K562 (cell line): Measurements from ENCODE around the gene NMRK1. TPM values are rescaled to one million over a fixed set of nuclear protein-coding genes. Genes with fewer than 3 reads are reported as not detected.

Experiments used
- CHD1 ChIP-seq: fragments of 200-600 bp; sonication (generic); IDR thresholded peaks from one replicate; pipeline ENCODE4 v1.6.1; 2012; ENCODE audit warnings: mild to moderate bottlenecking, moderate library complexity, low read length, inconsistent platforms
- ETV6 ChIP-seq, 3 experiments: fragments of 150-350 bp in 1 of 3; sonication (generic) in 1 of 3; formaldehyde crosslinking in 1 of 3; IDR thresholded peaks; 2 replicates each; pipeline versions ENCODE4 v1.6.1 to v1.8.0; 2014 to 2022; ENCODE audit warnings: borderline replicate concordance in 2 of 3, low read depth in 2 of 3, antibody characterized with exemption in 1 of 3, low read length in 1 of 3, mild to moderate bottlenecking in 1 of 3, missing genetic modification reagents in 1 of 3
- EZH2 ChIP-seq: IDR thresholded peaks from 2 replicates; pipeline ENCODE4 v1.6.1; 2012; ENCODE audit warnings: low read depth, mild to moderate bottlenecking, inconsistent platforms, low read length, borderline replicate concordance
- KLF1 ChIP-seq: fragments of 450-650 bp; IDR thresholded peaks from 2 replicates; pipeline ENCODE4 v1.6.1; 2016; ENCODE audit warnings: missing genetic modification characterization, missing compliant biosample characterization
- MTA1 ChIP-seq: fragments of 450-650 bp; IDR thresholded peaks from 2 replicates; pipeline ENCODE4 v1.6.1; 2017; ENCODE audit warnings: borderline replicate concordance
- TCFL5 ChIP-seq: fragments of 250-450 bp; sonication (Bioruptor Pico); conservative IDR thresholded peaks from 2 replicates; pipeline ENCODE4 v1.6.1; 2021; ENCODE audit warnings: mild to moderate bottlenecking, moderate library complexity, matching md5 sums
- WHSC1 ChIP-seq: IDR thresholded peaks from one replicate; pipeline ENCODE4 v1.6.1; 2012; ENCODE audit warnings: low read length, control low read depth, inconsistent platforms
- ZC3H11A ChIP-seq: IDR thresholded peaks from 2 replicates; pipeline ENCODE4 v1.6.1; 2012; ENCODE audit warnings: low read depth, low read length, improper control_type of control experiment
- polyA plus RNA-seq, 8 experiments: library from polyadenylated mRNA; depleted of rRNA in 4 of 8; stranded (reverse) in 5 of 8; unstranded in 3 of 8; fragments of >200 nt; fragmentation: Nextera tagmentation in 2 of 8; fragmentation: Illumina TruSeq in 1 of 8; extraction: Ambion mirVana in 2 of 8; extraction: Trizol in 1 of 8; gene quantifications; 2 replicates each; pipeline versions ENCODE4 v1.2.1 to v1.2.3, GENCODE V29; 2011 to 2014; ENCODE audit warnings: inconsistent platforms in 1 of 8, missing spikeins in 1 of 8
- total RNA-seq, 7 experiments: library from RNA; depleted of rRNA in 6 of 7; stranded (reverse); fragments of >200 nt in 6 of 7; fragmentation: Illumina TruSeq in 2 of 7; extraction: Trizol in 2 of 7; gene quantifications; 2 replicates each; pipeline versions ENCODE4 v1.2.1 to v1.2.3, GENCODE V29; 2011 to 2021; ENCODE audit warnings: low replicate concordance in 1 of 7
- TF ChIP-seq, protein P1 (sequence below): sonication (generic); formaldehyde crosslinking; IDR thresholded peaks from 2 replicates; pipeline ENCODE4 v1.8.0; 2022; ENCODE audit warnings: missing genetic modification reagents, mild to moderate bottlenecking, borderline replicate concordance
- TF ChIP-seq, protein P2 (sequence below): sonication (generic); formaldehyde crosslinking; IDR thresholded peaks from 2 replicates; pipeline ENCODE4 v1.8.1; 2023; ENCODE audit warnings: missing genetic modification reagents, mild to moderate bottlenecking, borderline replicate concordance
- TF ChIP-seq, protein P3 (sequence below): fragments of 200-800 bp; sonication (Bioruptor generic); IDR thresholded peaks from 2 replicates; pipeline ENCODE4 v1.6.1; 2017; ENCODE audit warnings: missing genetic modification characterization, missing compliant biosample characterization
- TF ChIP-seq, protein P4 (sequence below): sonication (generic); formaldehyde crosslinking; IDR thresholded peaks from 2 replicates; pipeline ENCODE4 v1.8.0; 2022; ENCODE audit warnings: mild to moderate bottlenecking, missing genetic modification reagents
- TF ChIP-seq, protein P5 (sequence below): fragments of 450-650 bp; IDR thresholded peaks from 2 replicates; pipeline ENCODE4 v1.6.1; 2016
- TF ChIP-seq, protein P6 (sequence below): fragments of 450-650 bp; formaldehyde crosslinking; conservative IDR thresholded peaks from 2 replicates; pipeline ENCODE4 v1.4.0; 2022; ENCODE audit warnings: mild to moderate bottlenecking, missing genetic modification characterization

NMRK1 gene
- total and polyA plus RNA-seq, 9 of the 15 experiments (the other 6 are each of a cell fraction or from before 2014, with no cell fraction given) = 1.1 to 3.5 (median 1.7) TPM

DNA sequence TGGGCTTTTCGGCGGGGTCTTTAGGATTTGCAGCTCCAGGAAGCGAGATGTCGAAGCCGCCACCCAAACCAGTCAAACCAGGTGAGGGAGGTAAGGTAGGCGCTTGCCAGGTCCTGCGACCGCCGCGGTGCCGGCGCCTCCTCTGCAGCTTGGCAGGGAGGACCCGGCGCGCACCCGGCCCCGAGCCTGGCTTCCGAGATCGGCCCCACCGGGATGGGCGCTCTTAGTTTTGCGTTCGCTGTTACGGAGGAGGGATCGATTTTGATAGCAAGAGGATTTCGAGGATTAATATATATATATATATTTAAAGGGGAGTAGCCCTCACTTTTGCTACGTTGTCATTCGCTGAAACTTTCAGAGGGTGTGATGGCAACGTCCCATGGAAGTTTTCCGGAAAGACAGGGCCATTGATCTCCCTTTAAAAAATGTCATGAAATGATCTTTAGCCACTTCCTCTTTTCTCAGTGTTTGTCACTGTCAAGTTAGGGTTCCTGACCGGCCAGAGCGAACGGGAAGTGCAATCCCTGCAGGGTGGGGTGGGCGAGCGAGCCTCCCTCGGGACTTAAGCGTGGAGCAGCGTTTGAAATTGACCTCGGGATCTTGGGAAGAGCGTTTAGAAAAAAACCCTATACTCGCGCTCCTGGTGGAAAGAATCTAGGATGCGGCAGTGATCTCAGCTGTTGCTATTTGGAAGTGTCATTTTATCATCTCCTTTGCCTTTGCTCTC lies 854 bp upstream of the NMRK1 start (continued):
- TF ChIP-seq, protein P1, sequence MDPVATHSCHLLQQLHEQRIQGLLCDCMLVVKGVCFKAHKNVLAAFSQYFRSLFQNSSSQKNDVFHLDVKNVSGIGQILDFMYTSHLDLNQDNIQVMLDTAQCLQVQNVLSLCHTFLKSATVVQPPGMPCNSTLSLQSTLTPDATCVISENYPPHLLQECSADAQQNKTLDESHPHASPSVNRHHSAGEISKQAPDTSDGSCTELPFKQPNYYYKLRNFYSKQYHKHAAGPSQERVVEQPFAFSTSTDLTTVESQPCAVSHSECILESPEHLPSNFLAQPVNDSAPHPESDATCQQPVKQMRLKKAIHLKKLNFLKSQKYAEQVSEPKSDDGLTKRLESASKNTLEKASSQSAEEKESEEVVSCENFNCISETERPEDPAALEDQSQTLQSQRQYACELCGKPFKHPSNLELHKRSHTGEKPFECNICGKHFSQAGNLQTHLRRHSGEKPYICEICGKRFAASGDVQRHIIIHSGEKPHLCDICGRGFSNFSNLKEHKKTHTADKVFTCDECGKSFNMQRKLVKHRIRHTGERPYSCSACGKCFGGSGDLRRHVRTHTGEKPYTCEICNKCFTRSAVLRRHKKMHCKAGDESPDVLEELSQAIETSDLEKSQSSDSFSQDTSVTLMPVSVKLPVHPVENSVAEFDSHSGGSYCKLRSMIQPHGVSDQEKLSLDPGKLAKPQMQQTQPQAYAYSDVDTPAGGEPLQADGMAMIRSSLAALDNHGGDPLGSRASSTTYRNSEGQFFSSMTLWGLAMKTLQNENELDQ (CRISPR knock-in tag) = no peak
- TF ChIP-seq, protein P2, sequence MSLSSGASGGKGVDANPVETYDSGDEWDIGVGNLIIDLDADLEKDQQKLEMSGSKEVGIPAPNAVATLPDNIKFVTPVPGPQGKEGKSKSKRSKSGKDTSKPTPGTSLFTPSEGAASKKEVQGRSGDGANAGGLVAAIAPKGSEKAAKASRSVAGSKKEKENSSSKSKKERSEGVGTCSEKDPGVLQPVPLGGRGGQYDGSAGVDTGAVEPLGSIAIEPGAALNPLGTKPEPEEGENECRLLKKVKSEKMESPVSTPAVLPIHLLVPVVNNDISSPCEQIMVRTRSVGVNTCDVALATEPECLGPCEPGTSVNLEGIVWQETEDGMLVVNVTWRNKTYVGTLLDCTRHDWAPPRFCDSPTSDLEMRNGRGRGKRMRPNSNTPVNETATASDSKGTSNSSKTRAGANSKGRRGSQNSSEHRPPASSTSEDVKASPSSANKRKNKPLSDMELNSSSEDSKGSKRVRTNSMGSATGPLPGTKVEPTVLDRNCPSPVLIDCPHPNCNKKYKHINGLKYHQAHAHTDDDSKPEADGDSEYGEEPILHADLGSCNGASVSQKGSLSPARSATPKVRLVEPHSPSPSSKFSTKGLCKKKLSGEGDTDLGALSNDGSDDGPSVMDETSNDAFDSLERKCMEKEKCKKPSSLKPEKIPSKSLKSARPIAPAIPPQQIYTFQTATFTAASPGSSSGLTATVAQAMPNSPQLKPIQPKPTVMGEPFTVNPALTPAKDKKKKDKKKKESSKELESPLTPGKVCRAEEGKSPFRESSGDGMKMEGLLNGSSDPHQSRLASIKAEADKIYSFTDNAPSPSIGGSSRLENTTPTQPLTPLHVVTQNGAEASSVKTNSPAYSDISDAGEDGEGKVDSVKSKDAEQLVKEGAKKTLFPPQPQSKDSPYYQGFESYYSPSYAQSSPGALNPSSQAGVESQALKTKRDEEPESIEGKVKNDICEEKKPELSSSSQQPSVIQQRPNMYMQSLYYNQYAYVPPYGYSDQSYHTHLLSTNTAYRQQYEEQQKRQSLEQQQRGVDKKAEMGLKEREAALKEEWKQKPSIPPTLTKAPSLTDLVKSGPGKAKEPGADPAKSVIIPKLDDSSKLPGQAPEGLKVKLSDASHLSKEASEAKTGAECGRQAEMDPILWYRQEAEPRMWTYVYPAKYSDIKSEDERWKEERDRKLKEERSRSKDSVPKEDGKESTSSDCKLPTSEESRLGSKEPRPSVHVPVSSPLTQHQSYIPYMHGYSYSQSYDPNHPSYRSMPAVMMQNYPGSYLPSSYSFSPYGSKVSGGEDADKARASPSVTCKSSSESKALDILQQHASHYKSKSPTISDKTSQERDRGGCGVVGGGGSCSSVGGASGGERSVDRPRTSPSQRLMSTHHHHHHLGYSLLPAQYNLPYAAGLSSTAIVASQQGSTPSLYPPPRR (CRISPR knock-in tag) = no peak
- peak; percentile 58 for TF ChIP-seq CHD1
- TF ChIP-seq, protein P3, sequence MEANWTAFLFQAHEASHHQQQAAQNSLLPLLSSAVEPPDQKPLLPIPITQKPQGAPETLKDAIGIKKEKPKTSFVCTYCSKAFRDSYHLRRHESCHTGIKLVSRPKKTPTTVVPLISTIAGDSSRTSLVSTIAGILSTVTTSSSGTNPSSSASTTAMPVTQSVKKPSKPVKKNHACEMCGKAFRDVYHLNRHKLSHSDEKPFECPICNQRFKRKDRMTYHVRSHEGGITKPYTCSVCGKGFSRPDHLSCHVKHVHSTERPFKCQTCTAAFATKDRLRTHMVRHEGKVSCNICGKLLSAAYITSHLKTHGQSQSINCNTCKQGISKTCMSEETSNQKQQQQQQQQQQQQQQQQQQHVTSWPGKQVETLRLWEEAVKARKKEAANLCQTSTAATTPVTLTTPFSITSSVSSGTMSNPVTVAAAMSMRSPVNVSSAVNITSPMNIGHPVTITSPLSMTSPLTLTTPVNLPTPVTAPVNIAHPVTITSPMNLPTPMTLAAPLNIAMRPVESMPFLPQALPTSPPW (CRISPR knock-in tag) = no peak
- TF ChIP-seq, protein P4, sequence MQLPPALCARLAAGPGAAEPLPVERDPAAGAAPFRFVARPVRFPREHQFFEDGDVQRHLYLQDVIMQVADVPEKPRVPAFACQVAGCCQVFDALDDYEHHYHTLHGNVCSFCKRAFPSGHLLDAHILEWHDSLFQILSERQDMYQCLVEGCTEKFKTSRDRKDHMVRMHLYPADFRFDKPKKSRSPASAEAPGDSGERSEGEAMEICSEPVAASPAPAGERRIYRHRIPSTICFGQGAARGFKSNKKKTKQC = no peak
- TF ChIP-seq, protein P5, sequence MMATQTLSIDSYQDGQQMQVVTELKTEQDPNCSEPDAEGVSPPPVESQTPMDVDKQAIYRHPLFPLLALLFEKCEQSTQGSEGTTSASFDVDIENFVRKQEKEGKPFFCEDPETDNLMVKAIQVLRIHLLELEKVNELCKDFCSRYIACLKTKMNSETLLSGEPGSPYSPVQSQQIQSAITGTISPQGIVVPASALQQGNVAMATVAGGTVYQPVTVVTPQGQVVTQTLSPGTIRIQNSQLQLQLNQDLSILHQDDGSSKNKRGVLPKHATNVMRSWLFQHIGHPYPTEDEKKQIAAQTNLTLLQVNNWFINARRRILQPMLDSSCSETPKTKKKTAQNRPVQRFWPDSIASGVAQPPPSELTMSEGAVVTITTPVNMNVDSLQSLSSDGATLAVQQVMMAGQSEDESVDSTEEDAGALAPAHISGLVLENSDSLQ = peak; percentile 67
- TF ChIP-seq ZC3H11A = no peak
- 0 out of 4 replicates have a peak, but pooled peaks of 1 of the 2 experiments have one; percentile 43 for TF ChIP-seq ETV6 (IDR thresholded peaks at IDR 0.05; ENCODE audit: borderline replicate concordance in 1 of 2, low read depth in 2 of 2, low read length in 1 of 2)
- no peak for TF ChIP-seq ETV6 (CRISPR knock-in tag; IDR thresholded peaks at IDR 0.05; ENCODE audit: borderline replicate concordance)
- TF ChIP-seq KLF1 (tag) = no peak
- TF ChIP-seq MTA1 = no peak
- no peak for TF ChIP-seq EZH2
- TF ChIP-seq, protein P6, sequence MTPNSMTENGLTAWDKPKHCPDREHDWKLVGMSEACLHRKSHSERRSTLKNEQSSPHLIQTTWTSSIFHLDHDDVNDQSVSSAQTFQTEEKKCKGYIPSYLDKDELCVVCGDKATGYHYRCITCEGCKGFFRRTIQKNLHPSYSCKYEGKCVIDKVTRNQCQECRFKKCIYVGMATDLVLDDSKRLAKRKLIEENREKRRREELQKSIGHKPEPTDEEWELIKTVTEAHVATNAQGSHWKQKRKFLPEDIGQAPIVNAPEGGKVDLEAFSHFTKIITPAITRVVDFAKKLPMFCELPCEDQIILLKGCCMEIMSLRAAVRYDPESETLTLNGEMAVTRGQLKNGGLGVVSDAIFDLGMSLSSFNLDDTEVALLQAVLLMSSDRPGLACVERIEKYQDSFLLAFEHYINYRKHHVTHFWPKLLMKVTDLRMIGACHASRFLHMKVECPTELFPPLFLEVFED (CRISPR knock-in tag) = no peak
- TF ChIP-seq WHSC1 = no peak
- no peak for TF ChIP-seq TCFL5 (CRISPR knock-in tag)
